HL-60 (cell line): ENCODE results near the gene BOD1L1.

ENCODE experiments used
- DNase-seq, 2 experiments: peaks; one replicate each; pipeline ENCODE4 v3.0.0-alpha.2; 2010 to 2020; ENCODE audit warnings: low read depth in 1 of 2, low spot score in 1 of 2
- H3K27ac ChIP-seq: fragments of 250-450 bp; sonication (Bioruptor Pico); replicated peaks from 2 replicates; pipeline ENCODE4 v1.5.1; 2020; ENCODE audit warnings: mild to moderate bottlenecking, moderate library complexity
- H3K27me3 ChIP-seq: fragments of 250-450 bp; sonication (Bioruptor Pico); 2 replicates; pipeline ENCODE4 v1.5.1; 2021; ENCODE audit warnings: mild to moderate bottlenecking, moderate library complexity; ENCODE audit not compliant: insufficient read depth, poor library complexity, severe bottlenecking
- H3K4me3 ChIP-seq: replicated peaks from 2 replicates; pipeline ENCODE4 v1.5.1; 2011; ENCODE audit warnings: mild to moderate bottlenecking, control low read depth, low read length; ENCODE audit not compliant: insufficient read depth
- GABPA ChIP-seq: IDR thresholded peaks from 2 replicates; pipeline ENCODE4 v1.6.1; 2012; ENCODE audit warnings: low read depth
- POLR2AphosphoS5 ChIP-seq: IDR thresholded peaks from 2 replicates; pipeline ENCODE4 v1.6.1; 2012; ENCODE audit warnings: low read depth
- SPI1 ChIP-seq: IDR thresholded peaks from 2 replicates; pipeline ENCODE4 v1.6.1; 2012; ENCODE audit warnings: low read depth, mild to moderate bottlenecking, borderline replicate concordance
- TF ChIP-seq, protein P1 (sequence below): IDR thresholded peaks from one replicate; pipeline ENCODE4 v1.5.1; 2011; ENCODE audit warnings: low read length, control low read depth, inconsistent platforms; ENCODE audit not compliant: insufficient read depth
- TF ChIP-seq, protein P2 (sequence below): IDR thresholded peaks from 2 replicates; pipeline ENCODE4 v1.6.1; 2012; ENCODE audit warnings: low read depth; ENCODE audit not compliant: insufficient replicate concordance

Gene BOD1L1

DNA sequence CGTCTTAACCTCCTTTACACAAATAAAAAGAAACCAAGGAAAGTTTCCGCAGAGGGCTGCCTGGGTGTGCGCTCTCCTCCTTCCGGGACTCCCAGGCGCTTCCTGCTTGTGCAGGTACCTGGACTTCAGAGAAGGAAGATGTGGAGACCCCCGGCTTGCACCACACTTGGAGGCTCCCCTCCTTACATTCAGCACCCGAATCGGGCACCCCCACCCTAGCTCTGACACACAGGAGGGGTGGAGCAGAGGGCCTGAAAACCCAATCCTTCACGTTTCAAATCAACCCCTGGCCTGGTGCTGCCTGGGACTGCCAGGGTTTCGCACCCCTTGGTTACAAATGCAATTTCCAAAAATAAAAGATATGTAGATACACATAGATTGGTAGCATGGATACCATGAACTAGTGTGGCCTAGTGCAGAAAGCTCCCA is 86.3 kb downstream of the BOD1L1 start:
- H3K4me3 ChIP-seq: no peak overlapping the region
- H3K27me3 ChIP-seq: peaks cover 89% of the 10 kb centered on the region
- H3K27ac ChIP-seq: no peak overlapping the region
- TF ChIP-seq POLR2AphosphoS5 (no peak), SPI1 (no peak), GABPA (no peak)
- TF ChIP-seq, protein P1, sequence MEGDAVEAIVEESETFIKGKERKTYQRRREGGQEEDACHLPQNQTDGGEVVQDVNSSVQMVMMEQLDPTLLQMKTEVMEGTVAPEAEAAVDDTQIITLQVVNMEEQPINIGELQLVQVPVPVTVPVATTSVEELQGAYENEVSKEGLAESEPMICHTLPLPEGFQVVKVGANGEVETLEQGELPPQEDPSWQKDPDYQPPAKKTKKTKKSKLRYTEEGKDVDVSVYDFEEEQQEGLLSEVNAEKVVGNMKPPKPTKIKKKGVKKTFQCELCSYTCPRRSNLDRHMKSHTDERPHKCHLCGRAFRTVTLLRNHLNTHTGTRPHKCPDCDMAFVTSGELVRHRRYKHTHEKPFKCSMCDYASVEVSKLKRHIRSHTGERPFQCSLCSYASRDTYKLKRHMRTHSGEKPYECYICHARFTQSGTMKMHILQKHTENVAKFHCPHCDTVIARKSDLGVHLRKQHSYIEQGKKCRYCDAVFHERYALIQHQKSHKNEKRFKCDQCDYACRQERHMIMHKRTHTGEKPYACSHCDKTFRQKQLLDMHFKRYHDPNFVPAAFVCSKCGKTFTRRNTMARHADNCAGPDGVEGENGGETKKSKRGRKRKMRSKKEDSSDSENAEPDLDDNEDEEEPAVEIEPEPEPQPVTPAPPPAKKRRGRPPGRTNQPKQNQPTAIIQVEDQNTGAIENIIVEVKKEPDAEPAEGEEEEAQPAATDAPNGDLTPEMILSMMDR: no peak
- TF ChIP-seq, protein P2, sequence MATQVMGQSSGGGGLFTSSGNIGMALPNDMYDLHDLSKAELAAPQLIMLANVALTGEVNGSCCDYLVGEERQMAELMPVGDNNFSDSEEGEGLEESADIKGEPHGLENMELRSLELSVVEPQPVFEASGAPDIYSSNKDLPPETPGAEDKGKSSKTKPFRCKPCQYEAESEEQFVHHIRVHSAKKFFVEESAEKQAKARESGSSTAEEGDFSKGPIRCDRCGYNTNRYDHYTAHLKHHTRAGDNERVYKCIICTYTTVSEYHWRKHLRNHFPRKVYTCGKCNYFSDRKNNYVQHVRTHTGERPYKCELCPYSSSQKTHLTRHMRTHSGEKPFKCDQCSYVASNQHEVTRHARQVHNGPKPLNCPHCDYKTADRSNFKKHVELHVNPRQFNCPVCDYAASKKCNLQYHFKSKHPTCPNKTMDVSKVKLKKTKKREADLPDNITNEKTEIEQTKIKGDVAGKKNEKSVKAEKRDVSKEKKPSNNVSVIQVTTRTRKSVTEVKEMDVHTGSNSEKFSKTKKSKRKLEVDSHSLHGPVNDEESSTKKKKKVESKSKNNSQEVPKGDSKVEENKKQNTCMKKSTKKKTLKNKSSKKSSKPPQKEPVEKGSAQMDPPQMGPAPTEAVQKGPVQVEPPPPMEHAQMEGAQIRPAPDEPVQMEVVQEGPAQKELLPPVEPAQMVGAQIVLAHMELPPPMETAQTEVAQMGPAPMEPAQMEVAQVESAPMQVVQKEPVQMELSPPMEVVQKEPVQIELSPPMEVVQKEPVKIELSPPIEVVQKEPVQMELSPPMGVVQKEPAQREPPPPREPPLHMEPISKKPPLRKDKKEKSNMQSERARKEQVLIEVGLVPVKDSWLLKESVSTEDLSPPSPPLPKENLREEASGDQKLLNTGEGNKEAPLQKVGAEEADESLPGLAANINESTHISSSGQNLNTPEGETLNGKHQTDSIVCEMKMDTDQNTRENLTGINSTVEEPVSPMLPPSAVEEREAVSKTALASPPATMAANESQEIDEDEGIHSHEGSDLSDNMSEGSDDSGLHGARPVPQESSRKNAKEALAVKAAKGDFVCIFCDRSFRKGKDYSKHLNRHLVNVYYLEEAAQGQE: no peak
- DNase-seq: no peak

DNA sequence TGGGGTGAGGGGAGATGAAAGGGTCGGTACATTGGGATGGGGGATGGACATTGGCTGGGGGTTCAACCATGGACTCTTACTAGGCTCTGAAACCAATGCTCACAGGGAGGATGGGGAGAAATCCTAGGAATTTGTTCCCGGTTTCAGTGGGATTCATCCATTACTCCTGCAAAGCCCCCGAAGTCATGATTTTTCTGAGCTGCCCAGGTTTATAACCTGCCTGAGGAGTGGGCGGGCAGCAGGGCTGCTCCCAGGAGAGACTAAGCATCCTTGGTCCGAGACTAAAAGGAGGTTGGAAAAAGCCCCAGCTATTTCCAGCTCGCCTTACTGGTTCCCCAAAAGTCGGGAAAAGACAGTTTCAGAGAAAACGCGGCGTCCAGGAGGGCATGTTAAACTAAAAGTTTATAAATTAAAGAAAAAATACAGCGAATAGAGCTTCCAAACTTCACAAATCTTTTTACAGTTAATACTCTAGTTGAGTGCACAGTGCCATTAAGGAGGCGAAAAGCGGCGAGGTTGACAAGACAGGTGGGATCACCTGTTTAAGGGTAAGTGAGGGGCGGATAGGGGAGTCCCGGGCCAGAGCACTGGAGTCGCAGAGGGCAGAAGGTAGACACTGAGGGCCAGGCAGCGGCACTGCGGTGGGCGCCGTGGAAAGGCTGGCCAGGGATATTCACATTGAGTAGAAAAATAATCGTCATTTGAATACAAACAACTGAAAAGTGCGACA is 86.9 kb downstream of the BOD1L1 start:
- DNase-seq: no peak
- Histone ChIP-seq H3K27ac (no peak overlapping the region), H3K27me3 (peaks cover 88% of the 10 kb centered on the region), H3K4me3 (no peak overlapping the region)
- TF ChIP-seq SPI1 (no peak), POLR2AphosphoS5 (no peak), GABPA (no peak)
- TF ChIP-seq, protein P2: no peak
- TF ChIP-seq, protein P1: no peak

DNA sequence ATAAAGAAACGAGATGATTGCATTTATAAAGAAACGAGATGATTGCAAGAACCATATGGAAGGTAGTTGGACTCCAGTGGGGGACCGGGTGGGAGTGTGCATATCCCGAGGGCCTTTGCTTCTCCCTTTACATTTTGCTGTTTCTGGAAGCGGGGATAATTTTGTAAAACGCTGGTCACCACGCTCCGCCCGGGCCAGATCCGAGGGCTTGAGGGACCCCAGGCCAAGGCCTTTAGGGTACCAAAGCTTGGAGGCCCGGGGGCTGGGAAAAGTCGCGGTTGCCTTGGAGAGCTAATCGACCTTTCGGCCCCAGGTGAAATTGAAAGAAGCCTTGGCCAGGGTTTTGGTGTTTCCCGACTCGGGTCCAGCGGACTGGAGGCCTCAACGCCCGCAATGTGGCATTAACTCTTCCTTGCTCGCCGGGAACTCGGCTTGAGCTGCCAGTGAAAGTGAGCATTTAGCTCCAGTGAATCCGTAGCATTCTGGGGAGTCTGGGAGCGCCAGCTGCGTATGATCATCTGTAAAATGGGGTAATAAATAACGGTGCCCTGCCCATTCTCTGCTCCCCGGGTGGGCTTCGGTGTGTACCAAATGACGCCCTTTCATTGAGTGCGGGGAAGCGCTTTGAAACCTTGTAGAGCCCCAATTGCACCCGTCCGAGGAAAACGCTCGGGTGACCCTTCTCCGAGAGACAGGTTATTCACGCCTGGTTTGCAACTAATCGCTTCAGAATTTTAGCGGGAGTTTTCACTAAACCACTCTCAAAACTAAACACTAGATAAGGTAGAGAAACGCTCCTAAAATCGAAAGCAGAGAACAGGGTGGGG is 87.7 kb downstream of the BOD1L1 start:
- no peak for DNase-seq
- no peak overlapping the region for H3K4me3 ChIP-seq
- H3K27me3 ChIP-seq: peaks cover 91% of the 10 kb centered on the region
- no peak for TF ChIP-seq GABPA
- no peak for TF ChIP-seq POLR2AphosphoS5
- TF ChIP-seq, protein P1: no peak
- TF ChIP-seq SPI1: no peak
- TF ChIP-seq, protein P2: no peak
- H3K27ac ChIP-seq: no peak overlapping the region
